HG03108 (cell line): ENCODE results near the gene CDK10.
"Not testable (repeated sequence)": the region's sequence is repeated elsewhere in the genome, so short reads cannot be mapped to it uniquely, and the experiment has no call there.

Experiments used
- ATAC-seq: cut with Tn5 transposase; IDR thresholded peaks from one replicate; pipeline ENCODE4 v1.9.1; 2021; ENCODE audit warnings: moderate library complexity; ENCODE audit not compliant: unreplicated experiment

Gene CDK10

DNA sequence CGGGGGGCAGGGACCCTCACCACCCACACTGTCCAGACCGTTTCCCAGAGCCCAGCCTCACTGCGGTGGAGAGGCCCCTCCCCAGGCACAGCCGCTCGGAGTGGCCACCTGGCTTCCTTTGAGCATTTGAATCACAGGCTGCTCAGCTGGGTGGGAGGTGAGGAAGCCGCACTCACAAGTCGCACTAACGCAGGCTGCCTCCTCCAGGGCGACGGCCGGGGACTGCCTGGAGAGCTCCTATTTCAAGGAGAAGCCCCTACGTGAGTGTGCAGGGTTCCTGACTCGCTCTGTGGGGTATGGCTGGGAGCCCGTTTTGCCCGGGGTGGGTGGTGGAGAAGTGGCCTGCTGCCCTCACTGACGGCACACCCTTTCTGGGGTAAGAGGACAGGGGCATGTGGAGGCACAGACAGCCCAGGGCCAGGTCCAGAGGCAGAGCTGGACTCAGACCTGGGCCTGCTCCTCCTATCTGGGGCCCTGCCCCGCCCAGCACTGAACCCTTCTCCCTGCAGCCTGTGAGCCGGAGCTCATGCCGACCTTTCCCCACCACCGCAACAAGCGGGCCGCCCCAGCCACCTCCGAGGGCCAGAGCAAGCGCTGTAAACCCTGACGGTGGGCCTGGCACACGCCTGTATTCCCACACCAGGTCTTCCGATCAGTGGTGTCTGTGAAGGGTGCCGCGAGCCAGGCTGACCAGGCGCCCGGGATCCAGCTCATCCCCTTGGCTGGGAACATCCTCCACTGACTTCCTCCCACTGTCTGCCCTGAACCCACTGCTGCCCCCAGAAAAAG lies 8.8 kb downstream of the CDK10 start:
- ATAC-seq = no peak

DNA sequence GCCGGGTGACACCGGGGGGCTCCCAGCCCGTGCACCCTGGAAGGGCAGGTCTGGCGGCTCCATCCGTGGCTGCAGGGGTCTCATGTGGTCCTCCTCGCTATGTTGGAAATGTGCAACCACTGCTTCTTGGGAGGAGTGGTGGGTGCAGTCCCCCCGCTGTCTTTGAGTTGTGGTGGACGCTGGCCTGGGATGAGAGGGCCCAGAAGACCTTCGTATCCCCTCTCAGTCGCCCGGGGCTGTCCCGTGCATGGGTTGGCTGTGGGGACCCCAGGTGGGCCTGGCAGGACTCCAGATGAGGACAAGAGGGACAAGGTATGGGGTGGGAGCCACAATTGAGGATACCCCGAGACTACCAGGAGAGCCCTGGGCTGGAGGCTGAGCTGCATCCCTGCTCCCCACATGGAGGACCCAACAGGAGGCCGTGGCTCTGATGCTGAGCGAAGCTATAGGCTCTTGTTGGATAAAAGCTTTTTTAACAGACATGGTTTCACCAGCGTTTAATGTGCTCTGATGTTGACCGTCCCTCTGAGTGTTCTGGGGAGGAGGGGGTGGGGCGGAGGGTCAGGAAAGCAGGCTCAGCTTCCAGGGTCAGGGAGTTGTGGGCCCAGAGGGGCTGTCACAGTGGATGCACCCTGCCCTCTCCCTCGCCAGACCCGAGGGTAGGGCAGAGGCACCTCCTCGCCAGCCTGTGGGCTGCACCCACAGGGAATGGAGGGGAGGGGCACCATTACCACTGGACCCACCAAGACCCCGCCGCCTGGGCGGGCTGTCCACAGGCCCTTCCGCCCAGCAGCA lies 9.6 kb downstream of the CDK10 start:
- ATAC-seq = no peak

DNA sequence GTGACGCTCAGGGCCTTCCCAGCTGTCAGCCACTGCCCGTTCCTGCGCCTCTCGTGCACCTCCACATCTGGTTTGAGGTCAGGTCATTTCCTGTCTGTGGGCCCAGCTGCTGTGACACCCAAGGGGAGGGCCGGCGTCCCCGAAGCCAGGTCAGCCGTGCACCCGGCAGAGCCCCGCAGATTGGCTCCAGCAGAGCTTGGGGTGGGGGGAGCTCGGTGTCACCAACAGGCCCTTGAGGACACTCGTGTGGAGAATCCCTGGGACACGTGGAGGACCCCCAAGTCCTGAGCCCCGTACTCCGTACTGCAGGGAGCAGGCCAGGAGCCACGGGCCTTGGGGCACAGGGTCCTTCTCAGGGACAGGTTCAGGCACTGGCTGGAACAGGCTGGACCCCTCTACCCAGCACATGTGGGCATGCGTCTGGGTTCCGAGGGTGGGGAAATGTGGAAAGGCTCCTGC lies 10.2 kb downstream of the CDK10 start:
- ATAC-seq = no peak

DNA sequence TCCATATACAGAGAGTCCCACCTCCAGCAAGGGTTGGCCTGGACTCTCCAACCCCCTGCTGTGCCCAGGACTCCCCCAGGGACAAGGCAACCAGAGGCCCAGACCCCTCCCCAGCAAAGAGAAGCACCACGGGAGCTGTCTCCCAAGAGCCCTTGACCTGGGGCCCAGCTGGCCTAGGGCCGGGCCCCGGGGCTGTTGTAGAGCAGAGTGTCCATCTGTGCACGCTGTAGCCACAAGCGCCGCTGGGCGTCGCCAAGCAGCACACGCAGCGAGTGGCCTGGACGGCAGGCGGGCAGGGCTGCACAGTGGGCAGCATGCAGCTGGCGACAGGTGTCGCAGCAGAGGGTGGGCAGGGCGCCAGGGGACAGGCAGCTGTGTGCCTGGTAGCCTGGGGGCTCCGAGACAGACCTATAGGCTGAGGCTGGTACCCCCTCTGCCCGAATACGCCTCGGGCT lies 10.7 kb downstream of the CDK10 start:
- no peak for ATAC-seq

DNA sequence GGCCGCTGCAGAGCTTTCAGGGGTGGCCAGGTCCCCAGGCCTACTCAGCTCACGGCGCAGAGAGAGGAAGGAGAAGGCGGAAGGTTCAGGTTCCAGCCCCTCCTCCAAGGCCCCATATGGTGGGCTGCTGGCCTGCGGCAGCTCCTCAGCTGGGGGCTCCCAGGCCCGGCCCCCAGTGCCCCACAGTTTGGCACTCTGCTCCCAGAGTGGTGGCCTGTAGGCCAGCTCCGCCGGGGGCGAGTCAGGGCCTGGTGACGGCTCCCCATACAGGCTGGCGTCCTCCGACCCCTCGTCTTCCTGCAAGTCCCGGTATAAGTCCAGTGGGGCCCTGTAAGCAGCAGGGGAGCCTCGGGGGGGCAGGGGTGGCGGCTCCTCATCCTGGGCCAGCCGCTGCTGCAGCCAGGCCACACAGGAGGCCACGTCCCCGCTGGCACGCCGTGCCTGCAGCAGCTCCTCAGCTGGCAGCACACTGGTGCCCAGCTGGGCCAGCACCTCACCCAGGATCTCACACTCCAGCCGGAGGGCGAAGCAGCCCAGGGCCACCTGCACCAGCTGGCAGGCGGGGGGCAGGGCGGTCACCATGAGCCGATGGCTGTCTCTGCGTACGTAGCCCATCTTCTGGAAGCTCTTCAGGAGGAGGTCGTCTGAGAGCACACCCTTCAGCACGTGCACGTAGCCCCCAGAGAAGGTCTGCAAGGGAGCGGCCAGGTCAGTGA lies 11.3 kb downstream of the CDK10 start:
- ATAC-seq = no peak

DNA sequence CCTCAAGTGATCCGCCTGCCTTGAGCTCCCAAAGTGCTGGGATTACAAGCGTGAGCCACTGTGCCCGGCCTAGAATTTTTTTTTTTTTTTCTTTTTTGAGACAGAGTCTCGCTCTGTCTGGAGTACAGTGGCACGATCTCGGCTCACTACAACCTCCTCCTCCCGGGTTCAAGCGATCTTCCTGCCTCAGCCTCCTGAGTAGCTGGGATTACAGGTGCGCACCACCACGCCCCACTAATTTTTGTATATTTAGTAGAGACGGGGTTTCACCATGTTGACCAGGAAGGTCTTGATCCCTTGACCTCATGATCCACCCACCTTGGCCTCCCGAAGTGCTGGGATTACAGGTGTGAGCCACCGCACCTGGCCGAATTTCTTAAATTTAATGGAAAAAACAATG lies 12.2 kb downstream of the CDK10 start:
- ATAC-seq = not testable (repeated sequence)

DNA sequence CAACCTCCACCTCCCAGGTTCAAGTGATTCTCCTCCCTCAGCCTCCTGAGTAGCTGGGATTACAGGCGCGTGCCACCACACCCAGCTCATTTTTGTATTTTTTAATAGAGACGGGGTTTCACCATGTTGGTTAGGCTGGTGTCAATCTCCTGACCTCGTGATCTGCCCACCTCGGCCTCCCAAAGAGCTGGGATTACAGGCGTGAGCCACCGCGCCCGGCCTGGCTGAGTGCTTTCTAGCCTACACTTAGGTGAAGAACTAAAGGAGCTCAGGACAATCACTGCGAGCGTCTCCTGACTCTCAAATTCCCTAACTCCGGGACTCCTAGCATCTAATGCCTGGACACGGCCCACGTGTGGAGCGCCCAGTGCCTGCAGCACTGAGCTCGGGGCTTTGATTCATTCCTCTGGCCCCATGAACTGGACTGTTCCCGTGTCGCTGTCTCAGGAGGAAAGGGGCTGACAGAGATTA lies 13.2 kb downstream of the CDK10 start:
- not testable (repeated sequence) for ATAC-seq

DNA sequence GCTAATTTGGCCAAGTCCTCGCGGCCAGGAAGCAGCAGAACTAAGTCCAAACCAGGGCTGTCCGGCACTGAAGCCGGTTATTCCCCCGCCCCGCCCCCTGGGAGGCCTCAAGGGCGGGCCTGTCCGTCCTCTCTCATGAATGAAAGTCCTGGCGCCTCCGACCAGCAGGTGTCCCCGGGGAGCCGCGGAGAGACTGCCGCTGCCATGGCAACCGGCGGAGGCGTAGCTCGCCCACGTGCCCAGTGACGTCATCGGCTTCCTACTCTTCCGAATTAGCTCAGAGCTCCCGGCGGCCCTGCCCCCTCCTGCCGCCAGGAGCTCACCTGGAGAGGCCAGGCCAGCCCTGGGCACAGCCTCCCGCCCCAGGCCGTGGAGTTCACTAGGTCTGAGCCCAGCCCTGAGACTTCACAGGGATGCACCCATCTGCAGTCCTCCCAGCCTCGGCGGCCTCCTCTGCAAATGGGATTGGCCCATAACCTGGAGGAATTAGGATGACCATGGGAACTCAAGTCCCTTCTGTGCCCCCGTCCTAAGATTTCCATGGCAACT lies 13.7 kb downstream of the CDK10 start:
- ATAC-seq = peak; percentile 39

DNA sequence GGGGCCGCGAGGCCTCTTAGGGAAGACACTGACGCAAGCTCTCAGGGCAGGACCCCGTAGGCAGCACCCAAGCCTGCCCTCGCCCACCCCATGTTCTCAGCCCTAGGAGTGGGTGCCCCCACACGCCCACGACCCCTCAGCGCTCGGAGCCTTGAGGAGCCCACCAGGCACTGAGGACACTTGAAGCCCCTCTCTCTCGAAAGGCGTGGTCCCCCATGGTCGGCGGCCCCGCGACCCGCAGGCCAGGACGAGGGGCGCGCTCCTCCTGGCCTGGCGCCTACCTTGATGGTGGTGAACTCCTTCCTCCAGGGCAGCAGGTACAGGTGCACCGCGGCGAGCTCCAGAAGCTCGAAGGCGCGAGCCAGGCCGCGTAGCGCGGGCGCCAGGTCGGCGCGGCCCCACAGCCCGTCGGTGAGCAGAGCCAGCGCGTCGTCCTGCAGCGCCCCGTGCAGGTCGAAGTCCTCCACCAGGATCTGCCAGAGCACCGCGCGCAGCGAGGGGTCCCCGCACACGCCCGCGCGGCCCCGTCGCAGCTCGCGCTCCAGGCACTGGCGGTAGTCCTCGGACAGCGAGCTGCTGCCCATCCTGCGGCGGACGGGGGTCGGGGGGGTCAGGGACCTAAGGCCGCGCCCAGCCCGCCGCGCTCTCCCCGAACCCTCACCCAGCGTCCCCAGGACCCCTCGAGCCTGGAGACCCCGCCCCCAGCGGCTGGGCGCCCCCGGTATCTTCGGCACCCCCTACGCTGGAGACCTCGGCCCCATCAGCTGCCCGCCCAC lies 14.3 kb downstream of the CDK10 start:
- ATAC-seq = no peak

DNA sequence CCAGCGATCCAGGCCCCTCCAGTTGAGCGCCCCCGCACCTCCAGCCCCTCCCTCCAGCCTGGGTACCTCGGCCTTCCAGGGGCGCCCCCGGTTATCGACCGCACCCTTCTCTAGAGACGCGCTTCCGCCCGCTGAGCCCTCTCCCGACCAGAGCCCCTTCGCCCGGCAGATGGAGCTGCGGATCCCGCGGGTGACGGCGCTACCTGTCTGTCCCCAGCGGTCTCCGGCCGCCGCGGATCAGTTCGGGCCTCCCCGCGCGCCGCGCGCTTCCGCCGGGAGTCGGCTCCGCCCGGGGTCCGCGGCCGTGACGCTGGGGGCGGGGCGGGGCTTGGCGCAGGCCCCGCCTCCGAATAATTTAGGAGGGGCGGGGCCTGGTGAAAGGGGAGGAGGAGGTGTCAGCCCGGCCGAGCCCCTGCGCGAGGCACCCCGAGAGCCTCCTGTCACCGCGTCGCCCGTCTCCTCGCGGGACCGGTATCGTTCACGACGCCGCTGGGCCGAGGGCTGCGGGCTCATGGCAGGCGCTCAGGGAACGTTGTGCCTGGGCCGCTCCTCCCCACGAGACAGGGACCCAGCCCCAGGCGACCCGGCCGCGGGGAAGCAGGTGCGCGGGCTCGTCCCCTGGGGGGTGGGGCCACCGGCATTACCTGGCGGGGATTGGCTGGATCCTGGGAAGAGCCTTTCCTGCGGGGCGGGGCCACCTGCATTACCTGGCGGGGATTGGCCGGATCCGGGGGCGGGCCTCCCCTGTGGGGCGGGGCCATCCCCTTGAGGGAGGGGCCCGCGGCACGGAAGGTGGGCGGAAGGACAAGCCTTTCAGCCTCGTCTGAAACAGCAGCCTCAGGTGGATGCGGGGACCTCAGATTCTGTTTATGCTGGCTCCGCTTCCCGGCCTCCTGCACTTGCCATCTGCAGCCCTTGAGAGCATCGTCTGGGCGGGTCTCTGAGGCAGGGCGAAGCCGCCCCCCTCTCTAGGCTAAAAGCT lies 15.2 kb downstream of the CDK10 start, which contains the start of gene SPATA2L:
Gene SPATA2L, minus strand, starts transcription at position 281 of the 982 bp plus-strand sequence. CDS start 473 bp downstream, outside the sequence.
- peak; percentile 57 for ATAC-seq

DNA sequence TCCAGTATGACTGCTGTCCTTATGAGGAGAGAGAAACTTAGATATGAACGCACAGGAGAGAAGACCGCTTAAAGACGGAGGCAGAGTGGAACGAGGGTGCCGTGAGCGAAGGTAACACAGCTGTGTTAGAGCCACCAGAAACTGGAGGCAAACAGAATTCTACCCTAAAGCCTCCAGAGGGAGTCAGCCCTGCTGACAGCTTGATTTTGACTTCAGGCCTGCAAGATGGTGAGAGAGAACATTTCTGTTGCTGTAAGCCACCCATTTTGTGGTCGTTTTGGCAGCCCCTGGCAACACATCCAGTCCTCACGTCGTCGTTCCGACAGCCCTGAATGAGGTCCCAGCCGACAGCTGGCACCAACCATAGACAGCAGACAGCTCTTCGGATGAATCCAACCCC lies 17.8 kb downstream of the CDK10 start:
- ATAC-seq = no peak

DNA sequence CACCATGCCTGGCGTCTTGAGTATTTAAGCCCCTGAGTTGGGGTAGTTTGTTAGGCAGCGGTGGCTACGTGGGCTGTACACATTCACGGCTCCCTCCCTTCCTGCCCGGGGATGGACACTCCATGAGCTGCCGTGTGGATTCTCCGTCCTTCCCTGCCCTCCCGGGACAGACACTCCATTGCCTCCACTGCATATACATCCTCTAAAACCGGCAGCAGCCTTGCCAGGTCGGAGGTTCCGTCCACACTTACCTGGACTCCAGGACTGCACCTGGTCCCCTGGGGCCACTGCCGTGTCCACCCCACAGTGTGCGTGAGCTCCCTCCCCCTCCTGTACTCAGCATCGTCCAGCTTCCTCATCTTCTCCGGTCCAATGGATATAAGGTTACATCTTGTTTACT lies 18.5 kb downstream of the CDK10 start:
- no peak for ATAC-seq

DNA sequence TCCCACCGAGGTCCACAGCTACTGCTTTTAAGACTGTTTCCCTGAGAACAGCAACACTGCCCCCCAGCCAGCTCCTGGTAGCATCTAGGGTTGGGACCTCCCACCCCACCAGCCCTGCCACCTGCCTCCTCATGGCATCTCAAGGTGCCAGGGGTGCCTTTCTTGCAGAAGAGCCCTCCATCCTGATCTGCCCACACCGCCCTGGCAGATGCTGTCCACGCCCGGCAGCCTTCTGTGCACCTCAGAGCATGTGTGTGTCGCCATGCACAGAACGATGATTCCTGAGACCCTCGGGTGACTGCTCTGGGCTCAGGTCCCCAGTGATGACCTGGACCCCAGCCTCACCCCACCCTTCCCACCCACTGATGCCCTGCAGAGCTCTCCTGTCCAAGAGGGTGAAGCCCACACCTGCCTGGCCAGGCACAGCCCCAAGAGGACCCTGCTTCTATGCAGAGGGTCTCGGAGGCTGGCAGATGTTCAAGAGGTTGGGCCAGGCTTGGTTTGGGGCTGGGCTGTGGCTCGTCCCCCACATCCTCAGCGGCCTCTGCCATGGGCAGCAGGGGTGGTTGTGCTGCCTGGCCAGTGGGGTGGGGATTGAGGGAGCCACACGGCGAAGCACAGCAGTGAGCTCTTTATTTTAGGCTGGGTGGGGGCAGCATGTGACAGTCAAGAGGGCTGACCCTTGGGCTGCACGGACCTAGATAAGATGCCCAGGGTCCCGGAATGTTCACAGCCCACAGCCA lies 20.2 kb downstream of the CDK10 start:
- ATAC-seq = no peak

DNA sequence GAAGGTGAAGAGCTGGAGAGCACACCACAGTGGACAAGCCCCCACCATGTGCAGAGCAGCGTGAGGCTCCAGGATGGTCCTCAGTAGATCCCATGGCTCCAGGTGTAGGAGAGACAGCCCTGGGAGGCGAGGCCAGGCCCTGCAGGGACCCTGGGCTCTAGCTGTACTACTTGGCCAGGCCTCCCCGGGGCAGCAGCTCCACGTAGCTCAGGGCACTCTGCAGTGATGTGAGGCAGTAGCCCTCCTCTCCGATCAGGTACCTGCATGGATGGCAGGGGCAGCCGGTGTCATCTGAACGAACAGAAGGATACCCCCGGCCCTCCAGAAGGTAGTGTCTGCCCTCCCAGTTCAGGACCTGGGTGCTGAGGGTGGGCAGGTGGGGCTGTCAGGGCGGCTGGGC lies 21.2 kb downstream of the CDK10 start:
- no peak for ATAC-seq

DNA sequence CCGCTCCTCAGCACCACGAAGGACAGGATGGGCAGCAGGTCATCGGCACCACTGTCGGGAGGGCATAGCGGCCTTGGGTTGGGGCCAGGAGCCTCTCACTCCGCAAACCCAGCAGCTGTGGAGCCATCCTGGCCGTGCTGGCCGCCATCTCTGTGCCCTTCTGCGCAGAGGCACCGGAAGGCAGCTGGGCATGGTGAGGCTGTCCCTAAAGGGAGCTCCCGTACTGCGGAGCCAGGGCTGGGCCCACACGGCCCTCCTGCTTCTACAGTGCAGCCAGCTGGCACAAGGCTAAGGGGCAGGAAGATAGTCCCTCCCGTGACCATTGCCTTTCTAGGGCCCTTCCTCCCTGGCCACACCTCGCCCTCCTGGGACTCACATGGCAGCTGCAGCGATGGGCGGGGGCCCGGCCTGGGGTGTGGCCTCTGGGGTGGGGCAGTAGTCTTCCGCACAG lies 22.0 kb downstream of the CDK10 start:
- ATAC-seq = no peak

DNA sequence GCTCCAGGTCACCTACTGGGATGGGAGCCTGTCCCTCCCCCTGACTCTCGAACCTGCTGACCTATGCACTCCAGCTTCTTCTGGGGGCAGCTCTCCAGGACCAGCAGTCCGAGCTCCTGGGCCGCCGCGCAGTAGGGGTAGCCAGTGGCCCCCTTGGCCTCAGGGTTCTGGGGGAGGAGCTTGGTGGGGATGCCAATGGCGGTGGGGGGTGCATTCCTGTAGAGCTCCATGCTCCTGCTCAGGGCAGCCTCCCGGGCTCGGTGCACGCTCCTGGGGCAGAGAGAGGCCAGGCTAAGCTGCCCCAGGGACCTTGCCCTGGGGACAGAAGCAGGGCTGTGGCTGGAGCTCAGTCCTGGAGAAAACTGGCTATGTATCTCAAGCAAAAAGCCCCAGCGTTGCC lies 22.7 kb downstream of the CDK10 start:
- ATAC-seq = no peak

DNA sequence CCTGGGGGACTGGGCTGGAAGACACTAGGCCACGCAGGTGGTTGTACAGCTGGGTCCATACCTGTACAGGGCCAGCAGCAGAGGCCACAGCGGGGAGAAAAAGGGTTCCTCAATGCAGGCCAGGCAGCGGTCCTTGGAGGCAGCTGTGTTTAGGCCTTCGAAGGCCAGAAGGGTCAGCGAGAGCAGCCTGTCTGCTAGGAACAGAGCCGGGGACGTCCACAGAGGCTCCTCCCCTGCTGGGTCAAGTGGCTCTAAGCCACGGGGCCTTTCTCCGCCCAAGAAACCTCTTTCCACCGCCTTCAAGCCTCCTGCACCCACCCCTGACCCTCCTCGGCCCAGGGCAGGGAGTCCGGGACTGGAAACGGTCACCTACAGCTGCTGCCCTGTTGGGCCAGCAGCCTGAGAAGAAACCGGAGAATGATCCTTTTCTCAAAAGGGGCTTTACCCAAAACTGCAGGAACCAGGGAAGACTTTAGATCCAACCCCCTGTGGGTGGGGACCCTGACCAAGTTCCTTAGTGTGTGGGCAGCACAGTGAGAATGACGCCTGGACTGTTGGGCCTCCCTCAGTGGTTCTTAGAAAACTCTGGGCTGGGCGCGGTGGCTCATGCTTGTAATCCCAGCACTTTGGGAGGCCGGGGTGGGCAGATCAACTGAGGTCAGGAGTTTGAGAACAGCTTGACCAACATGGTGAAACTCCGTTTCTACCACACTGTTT lies 23.4 kb downstream of the CDK10 start:
- no peak for ATAC-seq
